Parathyroid adenoma (tissue), 2 donors: Measurements from ENCODE around the gene UPF1.
A peak's percentile ranks its signal among the peaks of the same experiment; 100 is the strongest.

Experiments
- H2AFZ ChIP-seq: fragments of 300-600 bp; sonication (generic); one replicate; pipeline ENCODE4 v1.7.0; 2017; ENCODE audit warnings: antibody characterized with exemption, mild to moderate bottlenecking
- H3K27ac ChIP-seq: fragments of 300-600 bp; sonication (generic); one replicate; pipeline ENCODE4 v1.7.0; 2017
- H3K27me3 ChIP-seq: fragments of 300-600 bp; sonication (generic); one replicate; pipeline ENCODE4 v1.7.0; 2017; ENCODE audit warnings: low read length; ENCODE audit not compliant: control insufficient read depth, insufficient read depth
- H3K36me3 ChIP-seq: fragments of 300-600 bp; sonication (generic); one replicate; pipeline ENCODE4 v1.7.0; 2017; ENCODE audit warnings: low read length; ENCODE audit not compliant: control insufficient read depth, insufficient read depth
- H3K4me1 ChIP-seq: fragments of 300-600 bp; sonication (generic); one replicate; pipeline ENCODE4 v1.7.0; 2017; ENCODE audit warnings: control low read depth
- H3K4me2 ChIP-seq: fragments of 300-600 bp; sonication (generic); one replicate; pipeline ENCODE4 v1.7.0; 2017; ENCODE audit warnings: low read length
- H3K4me3 ChIP-seq: fragments of 300-600 bp; sonication (generic); one replicate; pipeline ENCODE4 v1.7.0; 2017; ENCODE audit warnings: low read depth, low read length
- H3K79me2 ChIP-seq: fragments of 300-600 bp; sonication (generic); one replicate; pipeline ENCODE4 v1.7.0; 2017; ENCODE audit warnings: control low read depth
- H3K9ac ChIP-seq: fragments of 300-600 bp; sonication (generic); one replicate; pipeline ENCODE4 v1.7.0; 2017; ENCODE audit warnings: mild to moderate bottlenecking
- H3K9me3 ChIP-seq: fragments of 300-600 bp; sonication (generic); one replicate; pipeline ENCODE4 v1.7.0; 2017; ENCODE audit warnings: low read length; ENCODE audit not compliant: control insufficient read depth
- CTCF ChIP-seq: fragments of 300-600 bp; sonication (generic); IDR thresholded peaks from one replicate; pipeline ENCODE4 v1.7.0; 2017; ENCODE audit warnings: antibody characterized with exemption, mild to moderate bottlenecking
- donor health status: primary hyperparathyroidism.

Gene UPF1

GRCh38 chr19:18834644-18834984, 2.9 kb downstream of the UPF1 start:
- peak overlapping the region; percentile 87 for H3K27ac ChIP-seq
- peaks cover 59% of the 10 kb centered on the region for H3K79me2 ChIP-seq
- no peaks in the 10 kb centered on the region for H3K9me3 ChIP-seq
- no peak for TF ChIP-seq CTCF
- H3K4me2 ChIP-seq, result peak overlapping the region; percentile 100
- H2AFZ ChIP-seq, result no peak overlapping the region
- H3K4me3 ChIP-seq, result peak overlapping the region; percentile 89
- no peaks in the 10 kb centered on the region for H3K27me3 ChIP-seq
- H3K4me1 ChIP-seq, result peaks cover 59% of the 10 kb centered on the region
- H3K36me3 ChIP-seq, result no peaks in the 10 kb centered on the region
- H3K9ac ChIP-seq, result no peak overlapping the region

GRCh38 chr19:18839465-18840287, 7.9 kb downstream of the UPF1 start:
- Histone ChIP-seq H3K36me3 (no peaks in the 10 kb centered on the region), H3K27me3 (no peaks in the 10 kb centered on the region), H3K4me2 (peak overlapping the region; percentile 2), H3K9ac (no peak overlapping the region), H3K4me3 (no peak overlapping the region), H3K9me3 (no peaks in the 10 kb centered on the region), H3K4me1 (peaks cover 75% of the 10 kb centered on the region), H3K79me2 (peaks cover 88% of the 10 kb centered on the region), H3K27ac (no peak overlapping the region), H2AFZ (no peak overlapping the region)
- no peak for TF ChIP-seq CTCF

GRCh38 chr19:18840288-18841267, 8.8 kb downstream of the UPF1 start:
- H3K9ac ChIP-seq, result no peak overlapping the region
- no peaks in the 10 kb centered on the region for H3K9me3 ChIP-seq
- H3K36me3 ChIP-seq, result no peaks in the 10 kb centered on the region
- H3K4me3 ChIP-seq, result no peak overlapping the region
- H3K4me1 ChIP-seq, result peaks cover 71% of the 10 kb centered on the region
- no peak overlapping the region for H3K27ac ChIP-seq
- TF ChIP-seq CTCF, result no peak
- no peak overlapping the region for H2AFZ ChIP-seq
- peaks cover 88% of the 10 kb centered on the region for H3K79me2 ChIP-seq
- no peaks in the 10 kb centered on the region for H3K27me3 ChIP-seq
- H3K4me2 ChIP-seq, result peak overlapping the region; percentile 2

- Histone ChIP-seq H3K9me3 (no peaks in the 10 kb centered on the region), H3K27me3 (no peaks in the 10 kb centered on the region), H3K79me2 (peaks cover 97% of the 10 kb centered on the region), H2AFZ (no peak overlapping the region), H3K4me2 (no peak overlapping the region), H3K27ac (no peak overlapping the region), H3K9ac (no peak overlapping the region), H3K4me1 (peaks cover 63% of the 10 kb centered on the region), H3K36me3 (no peaks in the 10 kb centered on the region), H3K4me3 (no peak overlapping the region)
- no peak for TF ChIP-seq CTCF
These were observed 9.6 kb downstream of the UPF1 start for GRCh38 chr19:18841400-18841799.
